SK-N-SH (cell line): ENCODE measurements around the gene TBL3. TPM values are rescaled to one million over a fixed set of nuclear protein-coding genes. Genes with fewer than 3 reads are reported as not detected.

Source experiments
- CTCF ChIA-PET: fragments of 300-600, 350-600 bp; formaldehyde crosslinking; extraction: SDS; loops from one replicate; lab custom pipeline; 2021; lab: Yijun Ruan, JAX
- POLR2A ChIA-PET: fragments of 350-600 bp; sonication (Branson Sonifier 250); formaldehyde crosslinking; extraction: SDS; loops from one replicate; lab custom pipeline; 2020; ENCODE audit warnings: antibody characterized with exemption, inconsistent platforms; lab: Yijun Ruan, JAX
- DNase-seq: peaks from one replicate; pipeline ENCODE4 v3.0.0; 2012
- H2AFZ ChIP-seq: fragments of 200-600 bp; sonication (generic); 2 replicates; pipeline ENCODE4 v1.8.1; 2016; ENCODE audit warnings: antibody characterized with exemption, mild to moderate bottlenecking, low read depth
- H3F3A ChIP-seq: fragments of 200-600 bp; sonication (generic); replicated peaks from 2 replicates; pipeline ENCODE3; 2016; ENCODE audit warnings: antibody characterized with exemption, mild to moderate bottlenecking; ENCODE audit not compliant: insufficient read depth
- H3K27ac ChIP-seq, 2 experiments: fragments of 200-500 bp in 1 of 2; fragments of 200-600 bp in 1 of 2; sonication (Bioruptor generic) in 1 of 2; sonication (generic), shearing (Covaris generic) in 1 of 2; 2 replicates each; pipeline versions ENCODE4 v1.5.1 to v1.6.1; 2014 to 2016; ENCODE audit warnings: low read depth in 2 of 2, inconsistent platforms in 1 of 2, low read length in 1 of 2, mild to moderate bottlenecking in 1 of 2, mixed read lengths in 1 of 2
- H3K27me3 ChIP-seq: fragments of 200-600 bp; sonication (generic), shearing (Covaris generic); 2 replicates; pipeline ENCODE4 v1.6.1; 2016; ENCODE audit warnings: mixed run types; ENCODE audit not compliant: insufficient read depth
- H3K36me3 ChIP-seq, 2 experiments: fragments of 200-500 bp in 1 of 2; fragments of 200-600 bp in 1 of 2; sonication (Bioruptor generic) in 1 of 2; sonication (generic) in 1 of 2; replicated peaks in 1 of 2; 2 replicates each; pipeline versions ENCODE3 to v1.5.1; 2014 to 2016; ENCODE audit warnings: low read length in 1 of 2, mild to moderate bottlenecking in 1 of 2; ENCODE audit not compliant: insufficient read depth in 2 of 2, control insufficient read depth in 1 of 2
- H3K4me1 ChIP-seq, 2 experiments: fragments of 200-500 bp in 1 of 2; fragments of 200-600 bp in 1 of 2; sonication (Bioruptor generic) in 1 of 2; sonication (generic), shearing (Covaris generic) in 1 of 2; 2 replicates each; pipeline versions ENCODE4 v1.5.1 to v1.6.1; 2014 to 2016; ENCODE audit warnings: low read depth in 1 of 2, low read length in 1 of 2, mixed run types in 1 of 2; ENCODE audit not compliant: insufficient read depth in 2 of 2, control insufficient read depth in 1 of 2
- H3K4me2 ChIP-seq: fragments of 200-600 bp; sonication (generic), shearing (Covaris generic); 2 replicates; pipeline ENCODE4 v1.6.1; 2017; ENCODE audit warnings: mixed run types
- H3K4me3 ChIP-seq, 2 experiments: fragments of 200-500 bp in 1 of 2; fragments of 200-600 bp in 1 of 2; sonication (Bioruptor generic) in 1 of 2; sonication (generic), shearing (Covaris generic) in 1 of 2; 2 replicates each; pipeline versions ENCODE4 v1.5.1 to v1.8.1; 2014 to 2016; ENCODE audit warnings: low read depth in 2 of 2, inconsistent platforms in 1 of 2, low read length in 1 of 2, mild to moderate bottlenecking in 1 of 2, mixed read lengths in 1 of 2, moderate library complexity in 1 of 2
- H3K79me2 ChIP-seq: fragments of 200-600 bp; sonication (generic); 2 replicates; pipeline ENCODE4 v1.8.1; 2017; ENCODE audit warnings: mild to moderate bottlenecking; ENCODE audit not compliant: insufficient read depth
- H3K9ac ChIP-seq: fragments of 200-600 bp; sonication (generic); 2 replicates; pipeline ENCODE4 v1.6.1; 2017; ENCODE audit warnings: mixed run types
- H3K9me2 ChIP-seq: fragments of 200-600 bp; sonication (generic); 2 replicates; pipeline ENCODE4 v1.6.1; 2017; ENCODE audit warnings: mixed run types
- H3K9me3 ChIP-seq: fragments of 200-600 bp; sonication (generic); 2 replicates; pipeline ENCODE4 v1.6.1; 2017; ENCODE audit warnings: mixed run types, mild to moderate bottlenecking, moderate library complexity
- H4K20me1 ChIP-seq: fragments of 200-600 bp; sonication (generic); 2 replicates; pipeline ENCODE4 v1.6.1; 2017; ENCODE audit warnings: mild to moderate bottlenecking, mixed run types; ENCODE audit not compliant: insufficient read depth
- ELF1 ChIP-seq: IDR thresholded peaks from 2 replicates; pipeline ENCODE4 v1.4.0; 2012
- FOXM1 ChIP-seq: IDR thresholded peaks from 2 replicates; pipeline ENCODE4 v1.4.0; 2012; ENCODE audit warnings: low read depth, mild to moderate bottlenecking
- GABPA ChIP-seq: IDR thresholded peaks from 2 replicates; pipeline ENCODE4 v1.4.0; 2012; ENCODE audit warnings: low read depth, mild to moderate bottlenecking
- GATA2 ChIP-seq: sonication (generic); formaldehyde crosslinking; IDR thresholded peaks from 2 replicates; pipeline ENCODE4 v1.5.0; 2020; ENCODE audit warnings: mild to moderate bottlenecking, missing genetic modification reagents
- MXI1 ChIP-seq: IDR thresholded peaks from 2 replicates; pipeline ENCODE4 v1.6.1; 2012; ENCODE audit warnings: mild to moderate bottlenecking, low read depth, low read length, improper control_type of control experiment
- POLR2AphosphoS5 ChIP-seq: IDR thresholded peaks from 2 replicates; pipeline ENCODE4 v1.6.1; 2012; ENCODE audit warnings: low read depth, low read length
- RFX5 ChIP-seq: IDR thresholded peaks from 2 replicates; pipeline ENCODE4 v1.6.1; 2012; ENCODE audit warnings: mild to moderate bottlenecking, improper control_type of control experiment, low read length
- RXRA ChIP-seq: IDR thresholded peaks from 2 replicates; pipeline ENCODE4 v1.4.0; 2012; ENCODE audit warnings: low read depth, mild to moderate bottlenecking, borderline replicate concordance
- SIN3A ChIP-seq: IDR thresholded peaks from 2 replicates; pipeline ENCODE4 v1.6.1; 2012; ENCODE audit warnings: low read depth, mild to moderate bottlenecking, low read length, moderate library complexity, borderline replicate concordance
- SMC3 ChIP-seq: IDR thresholded peaks from 2 replicates; pipeline ENCODE4 v1.6.1; 2012; ENCODE audit warnings: low read depth, low read length, improper control_type of control experiment
- YY1 ChIP-seq: IDR thresholded peaks from 2 replicates; pipeline ENCODE4 v1.4.0; 2012; ENCODE audit warnings: low read depth, mild to moderate bottlenecking
- whole genome bisulfite sequencing: methylation state at CpG from one replicate; pipeline ENCODE4 v1.1.6; 2017; ENCODE audit warnings: low lambda C conversion rate; 5-methylcytosine and 5-hydroxymethylcytosine counted together
- polyA plus RNA-seq, 3 experiments: library from polyadenylated mRNA; depleted of rRNA; stranded (reverse); fragments of >200 nt; gene quantifications; 2 replicates each; pipeline ENCODE4 v1.2.3, GENCODE V29; 2012
- TF ChIP-seq, protein P1 (sequence below): fragments of 150-350 bp; IDR thresholded peaks from 2 replicates; pipeline ENCODE4 v1.6.1; 2017; ENCODE audit warnings: antibody characterized with exemption, low read length, low read depth, borderline replicate concordance
- TF ChIP-seq, protein P2 (sequence below): fragments of 200-600 bp; sonication (generic); IDR thresholded peaks from 2 replicates; pipeline ENCODE4 v1.6.1; 2017; ENCODE audit warnings: antibody characterized with exemption, mild to moderate bottlenecking, moderate library complexity

Gene TBL3
- polyA plus RNA-seq, 1 of the 3 experiments (the other 2 are of a cell fraction), result 37.1 TPM

DNA sequence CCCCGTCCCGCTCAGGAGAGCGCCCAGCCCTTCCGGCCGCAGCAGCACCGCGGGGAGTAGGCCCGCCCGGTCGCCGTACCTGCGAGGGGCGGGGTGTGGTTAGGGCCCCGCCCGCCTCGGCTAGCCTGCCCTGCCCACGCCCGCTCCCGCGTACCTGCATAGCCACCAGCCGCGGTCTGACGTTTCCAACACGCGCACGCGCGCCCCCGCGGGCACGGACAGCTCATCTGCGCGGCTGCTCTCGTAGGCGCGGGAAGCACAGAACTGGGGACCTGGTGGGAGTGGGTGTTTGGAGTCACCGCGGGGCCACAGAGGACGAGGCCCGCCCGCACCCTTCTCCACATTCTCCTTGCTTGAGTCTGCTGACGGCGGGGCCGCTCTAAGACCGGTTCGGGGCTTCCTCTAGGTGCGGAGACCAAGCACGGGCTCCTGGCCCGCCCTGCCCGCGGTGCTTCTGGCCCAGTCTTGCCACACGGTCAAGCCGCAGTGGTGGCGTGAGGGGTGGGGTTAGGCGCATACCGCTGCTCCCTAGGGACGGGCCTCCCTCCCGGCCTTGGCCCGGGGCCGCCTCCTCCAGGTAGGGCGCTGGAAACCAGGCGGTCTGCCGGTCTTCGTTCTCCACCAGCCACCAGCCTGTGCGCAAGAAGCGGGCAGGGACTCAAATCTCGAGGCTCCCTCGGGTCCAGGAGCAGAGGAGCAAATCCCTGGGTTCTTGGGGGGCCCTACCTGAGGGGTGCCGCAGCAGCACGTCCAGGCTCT, 7.6 kb downstream of the TBL3 start:
- no peak overlapping the region for H3K4me3 ChIP-seq
- no peak overlapping the region for H2AFZ ChIP-seq
- H3K4me2 ChIP-seq, result no peak overlapping the region
- H3K9me3 ChIP-seq, result no peaks in the 10 kb centered on the region
- H3K4me1 ChIP-seq, result peaks cover 0 to 8% of the 10 kb centered on the region in 2 experiments; a peak in 1 of 4 replicates
- H4K20me1 ChIP-seq, result no peaks in the 10 kb centered on the region
- peaks cover 15% of the 10 kb centered on the region for H3F3A ChIP-seq
- H3K9ac ChIP-seq, result no peak overlapping the region
- ChIA-PET CTCF (interaction anchor here (3.3 kb wide), 1 partner anchor 25 kb away, joined by 19 read pairs; no protein-coding TSS in a partner anchor), POLR2A (no interaction called here)
- H3K36me3 ChIP-seq, result peaks cover 7 to 44% of the 10 kb centered on the region in 2 experiments
- no peak for DNase-seq
- WGBS, result 98% methylated on average over 29 of the region's 70 CpGs
- no peaks in the 10 kb centered on the region for H3K9me2 ChIP-seq
- H3K79me2 ChIP-seq, result peaks cover under 1% of the 10 kb centered on the region; the same call in 1 of the 2 replicates
- no peak for TF ChIP-seq FOXM1
- no peak for TF ChIP-seq SMC3
- TF ChIP-seq, protein P1, sequence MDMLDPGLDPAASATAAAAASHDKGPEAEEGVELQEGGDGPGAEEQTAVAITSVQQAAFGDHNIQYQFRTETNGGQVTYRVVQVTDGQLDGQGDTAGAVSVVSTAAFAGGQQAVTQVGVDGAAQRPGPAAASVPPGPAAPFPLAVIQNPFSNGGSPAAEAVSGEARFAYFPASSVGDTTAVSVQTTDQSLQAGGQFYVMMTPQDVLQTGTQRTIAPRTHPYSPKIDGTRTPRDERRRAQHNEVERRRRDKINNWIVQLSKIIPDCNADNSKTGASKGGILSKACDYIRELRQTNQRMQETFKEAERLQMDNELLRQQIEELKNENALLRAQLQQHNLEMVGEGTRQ, result no peak
- TF ChIP-seq, protein P2, sequence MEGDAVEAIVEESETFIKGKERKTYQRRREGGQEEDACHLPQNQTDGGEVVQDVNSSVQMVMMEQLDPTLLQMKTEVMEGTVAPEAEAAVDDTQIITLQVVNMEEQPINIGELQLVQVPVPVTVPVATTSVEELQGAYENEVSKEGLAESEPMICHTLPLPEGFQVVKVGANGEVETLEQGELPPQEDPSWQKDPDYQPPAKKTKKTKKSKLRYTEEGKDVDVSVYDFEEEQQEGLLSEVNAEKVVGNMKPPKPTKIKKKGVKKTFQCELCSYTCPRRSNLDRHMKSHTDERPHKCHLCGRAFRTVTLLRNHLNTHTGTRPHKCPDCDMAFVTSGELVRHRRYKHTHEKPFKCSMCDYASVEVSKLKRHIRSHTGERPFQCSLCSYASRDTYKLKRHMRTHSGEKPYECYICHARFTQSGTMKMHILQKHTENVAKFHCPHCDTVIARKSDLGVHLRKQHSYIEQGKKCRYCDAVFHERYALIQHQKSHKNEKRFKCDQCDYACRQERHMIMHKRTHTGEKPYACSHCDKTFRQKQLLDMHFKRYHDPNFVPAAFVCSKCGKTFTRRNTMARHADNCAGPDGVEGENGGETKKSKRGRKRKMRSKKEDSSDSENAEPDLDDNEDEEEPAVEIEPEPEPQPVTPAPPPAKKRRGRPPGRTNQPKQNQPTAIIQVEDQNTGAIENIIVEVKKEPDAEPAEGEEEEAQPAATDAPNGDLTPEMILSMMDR, result no peak
- TF ChIP-seq MXI1, result no peak
- no peak for TF ChIP-seq POLR2AphosphoS5
- no peak for TF ChIP-seq GATA2
- no peak for TF ChIP-seq GABPA
- TF ChIP-seq ELF1, result no peak
- TF ChIP-seq YY1, result no peak
- no peak for TF ChIP-seq RFX5
- TF ChIP-seq RXRA, result no peak
- no peak for TF ChIP-seq SIN3A
- H3K27ac ChIP-seq, result no peak overlapping the region
- H3K27me3 ChIP-seq, result no peaks in the 10 kb centered on the region
